ENCODE measurements around the gene ETV6.

The ETV6 gene

DNA sequence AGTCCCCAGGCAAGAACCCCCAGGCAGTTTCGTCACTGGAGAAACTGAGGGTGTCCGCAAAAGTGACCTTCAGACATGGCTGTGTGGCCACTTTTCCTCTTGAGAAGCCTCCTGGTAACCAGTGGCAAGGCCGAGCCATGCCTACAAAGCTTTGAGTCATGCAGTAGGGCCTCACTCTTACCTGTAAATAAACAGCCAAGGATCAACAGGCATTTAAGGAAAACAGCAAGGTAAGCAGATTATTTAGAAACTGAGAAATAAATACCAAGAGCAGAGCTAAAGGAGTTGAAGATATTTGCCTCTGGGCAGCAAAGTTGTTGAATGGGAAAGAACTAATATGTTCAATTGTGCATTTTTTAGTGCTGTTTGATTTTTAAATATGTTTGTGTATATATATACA is 280.2 kb downstream of the ETV6 start:
- no peak for DNase-seq (ENCODE audit: low spot score)

DNA sequence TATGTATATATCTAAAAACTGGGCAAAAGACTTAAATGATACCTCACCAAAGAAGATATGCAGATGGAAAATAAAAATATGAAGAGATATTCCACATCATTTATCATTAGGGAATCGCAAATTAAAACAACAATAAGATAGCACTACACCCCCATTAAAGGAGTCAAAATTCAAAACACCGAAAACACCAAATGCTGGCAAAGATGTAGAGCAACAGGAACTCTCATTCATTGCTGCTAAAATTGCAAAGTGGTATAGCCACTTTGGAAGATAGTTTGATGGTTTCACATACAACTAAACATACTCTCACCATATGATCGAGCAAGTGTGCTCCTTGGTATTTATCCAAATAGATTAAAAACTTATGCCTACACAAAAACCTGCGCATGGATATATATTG is 289.7 kb downstream of the ETV6 start:
- DNase-seq (ENCODE audit: low spot score), result no peak

DNA sequence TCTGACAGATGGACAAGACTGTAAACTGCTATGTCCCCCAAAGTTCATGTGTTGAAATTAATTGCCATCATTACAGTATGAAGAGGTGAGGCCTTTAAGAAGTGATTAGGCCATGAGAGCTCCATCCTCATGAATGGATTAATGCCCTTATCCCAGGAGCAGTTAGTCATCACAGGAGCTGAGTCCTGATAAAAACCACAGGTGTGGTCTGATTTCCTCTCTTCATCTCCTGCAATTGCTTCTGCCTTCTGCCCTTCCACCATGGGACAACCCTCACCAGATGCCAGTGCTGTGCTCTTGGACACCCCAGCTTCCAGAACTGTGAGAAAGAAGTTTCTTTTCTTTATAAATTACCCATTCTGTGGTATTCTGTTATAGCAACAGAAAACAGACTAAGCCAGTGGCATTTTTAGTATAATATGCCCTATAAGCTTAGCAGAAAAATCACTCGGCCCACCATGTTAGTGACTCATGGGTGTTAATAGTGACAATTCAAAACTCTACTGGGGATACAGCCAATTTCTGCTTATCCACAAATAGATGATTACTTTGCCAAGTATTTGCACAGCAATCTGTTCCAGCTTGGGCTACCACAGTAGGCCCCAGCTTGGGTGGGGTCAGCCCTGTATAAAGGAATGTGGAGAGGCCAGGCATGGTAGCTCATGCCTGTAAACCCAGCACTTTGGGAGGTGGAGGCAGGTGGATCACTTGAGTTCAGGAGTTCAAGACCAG is 292.3 kb downstream of the ETV6 start:
- DNase-seq (ENCODE audit: low spot score), result no peak

DNA sequence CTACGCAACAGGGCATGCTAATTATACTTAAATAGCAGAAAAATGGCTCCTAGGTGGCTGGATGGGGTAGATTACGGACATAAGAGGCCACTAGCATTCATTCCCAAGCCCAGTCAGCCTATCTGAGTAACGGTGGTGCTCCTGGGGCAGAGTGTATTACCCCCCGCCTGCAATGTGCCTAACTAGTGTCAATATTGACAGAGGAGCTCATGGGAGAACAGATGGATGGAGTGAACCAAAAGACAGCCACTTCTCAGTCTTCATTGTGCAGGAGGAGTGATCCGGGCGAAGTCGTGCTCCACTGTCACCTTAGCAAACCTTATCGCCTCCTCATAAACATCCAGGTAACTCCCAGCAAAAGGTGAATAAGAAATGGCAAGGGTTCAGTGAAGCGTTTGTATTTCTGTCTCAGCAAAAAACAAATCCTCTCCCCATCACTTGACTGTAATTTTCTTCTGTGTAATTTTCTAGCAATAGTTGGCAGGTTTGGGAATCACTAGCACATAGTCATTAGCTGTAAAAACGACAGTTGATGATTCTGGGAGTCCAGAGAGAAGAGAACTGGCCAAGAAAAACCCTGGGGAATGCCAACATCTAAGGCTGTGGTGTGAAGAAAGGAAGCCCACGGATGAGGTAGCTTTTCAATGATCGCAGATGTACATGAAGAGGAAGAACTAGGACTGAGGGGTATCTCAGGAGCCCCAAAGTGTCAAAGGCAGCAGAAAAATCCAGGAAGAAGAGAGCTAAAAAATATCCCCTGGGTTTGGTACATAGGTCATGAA is 294.6 kb downstream of the ETV6 start:
- DNase-seq (ENCODE audit: low spot score), result no peak

Measured in HuH-7.5 (cell line).